HG02763 (cell line): ENCODE data around the gene CTDSPL.

Experiments
- ATAC-seq: cut with Tn5 transposase; IDR thresholded peaks from one replicate; pipeline ENCODE4 v1.9.1; 2021; ENCODE audit warnings: mild to moderate bottlenecking, moderate library complexity; ENCODE audit not compliant: unreplicated experiment

The CTDSPL gene

DNA sequence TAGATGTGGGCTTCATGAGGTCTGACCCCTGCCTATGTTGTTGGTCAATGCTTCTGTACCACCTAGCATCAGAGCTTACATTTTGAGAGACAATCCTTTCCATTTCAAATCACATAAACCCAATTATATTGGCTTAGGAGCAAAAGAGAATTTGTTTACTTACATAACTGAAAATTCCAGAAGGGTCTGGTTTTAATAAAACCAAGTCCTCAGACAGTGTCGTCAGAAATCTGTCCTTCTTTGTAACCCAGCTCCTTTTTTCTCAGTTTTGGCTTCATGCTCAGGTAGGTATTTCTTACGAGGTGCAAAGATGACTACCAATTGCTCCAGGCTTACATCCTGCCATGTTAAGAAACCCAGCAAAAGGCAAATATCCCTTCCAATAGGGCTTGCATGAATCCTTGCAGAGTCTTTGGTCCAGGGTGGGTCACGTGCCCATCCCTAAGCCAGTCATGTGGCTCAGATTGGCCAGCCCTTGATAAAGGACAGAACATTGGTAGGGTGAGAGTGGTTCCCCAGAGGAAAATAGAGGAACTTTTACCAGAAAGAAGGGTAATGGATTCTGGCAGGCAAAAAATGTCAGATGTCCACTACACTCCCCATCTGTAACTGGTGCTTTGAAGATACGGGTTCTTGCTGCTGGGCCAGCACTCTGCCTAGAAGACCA lies 78.7 kb downstream of the CTDSPL start:
- ATAC-seq, result no peak

DNA sequence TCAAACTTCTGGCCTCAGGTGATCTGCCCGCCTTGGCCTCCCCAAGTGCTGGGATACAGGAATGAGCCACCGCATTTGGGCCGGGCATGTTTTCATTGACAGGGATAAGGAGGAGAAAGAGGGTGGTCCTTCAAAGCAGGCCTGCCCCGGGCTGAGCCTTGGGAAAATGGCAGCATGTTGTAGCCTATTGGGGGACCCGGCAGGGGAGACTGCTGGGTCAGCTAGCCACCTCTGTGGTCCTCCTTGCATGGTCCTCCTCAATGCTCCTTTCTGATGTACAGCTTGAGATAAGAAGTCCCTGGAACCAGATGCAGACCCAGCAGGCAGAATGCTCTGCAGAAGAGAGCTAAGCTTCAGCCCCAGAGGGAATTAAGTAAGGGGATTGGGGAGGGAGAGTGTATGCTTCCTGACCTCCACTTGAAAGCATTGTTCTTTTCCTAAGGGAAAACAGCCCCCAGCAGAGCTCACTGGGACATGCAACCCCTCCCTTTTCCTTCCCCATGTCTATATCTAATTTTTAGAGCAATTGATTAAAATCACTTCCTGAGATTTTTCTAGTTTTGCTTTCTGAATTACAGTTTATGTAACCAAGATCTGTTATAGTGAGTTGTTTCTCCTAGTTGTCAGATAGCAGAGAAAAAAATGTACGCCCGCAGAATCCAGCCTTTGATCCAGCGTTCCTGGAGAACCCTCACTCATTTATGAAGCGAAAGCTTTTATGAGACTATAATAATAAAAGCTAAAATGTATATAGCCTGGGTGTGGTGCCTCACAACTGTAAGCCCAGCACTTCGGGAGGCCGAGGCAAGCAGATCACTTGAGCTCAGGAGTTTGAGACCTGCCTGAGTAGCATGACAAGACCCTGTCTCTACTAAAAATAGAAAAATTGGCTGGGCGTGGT lies 80.2 kb downstream of the CTDSPL start:
- ATAC-seq, result no peak

DNA sequence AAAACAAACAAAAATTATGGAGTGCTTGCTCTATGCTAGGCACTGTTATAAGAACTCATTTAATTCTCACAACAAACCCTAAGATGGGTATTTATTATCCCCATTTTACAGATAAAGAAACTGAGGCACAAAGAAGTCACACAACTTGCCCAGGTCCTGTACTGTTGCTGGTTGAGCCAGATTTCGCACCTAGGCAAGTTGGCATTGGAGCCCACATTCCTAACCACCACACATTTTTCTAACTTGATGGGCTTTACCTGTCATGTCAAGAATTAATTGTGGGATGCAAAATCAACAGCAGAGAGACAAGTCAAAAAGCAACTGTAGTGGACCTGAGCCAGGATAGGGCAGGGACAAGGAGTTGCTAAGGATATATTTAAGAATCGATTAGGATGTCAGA lies 81.0 kb downstream of the CTDSPL start:
- ATAC-seq, result no peak

- no peak for ATAC-seq
Measured at GRCh38 chr3:37943126-37943525, 81.4 kb downstream of the CTDSPL start.

DNA sequence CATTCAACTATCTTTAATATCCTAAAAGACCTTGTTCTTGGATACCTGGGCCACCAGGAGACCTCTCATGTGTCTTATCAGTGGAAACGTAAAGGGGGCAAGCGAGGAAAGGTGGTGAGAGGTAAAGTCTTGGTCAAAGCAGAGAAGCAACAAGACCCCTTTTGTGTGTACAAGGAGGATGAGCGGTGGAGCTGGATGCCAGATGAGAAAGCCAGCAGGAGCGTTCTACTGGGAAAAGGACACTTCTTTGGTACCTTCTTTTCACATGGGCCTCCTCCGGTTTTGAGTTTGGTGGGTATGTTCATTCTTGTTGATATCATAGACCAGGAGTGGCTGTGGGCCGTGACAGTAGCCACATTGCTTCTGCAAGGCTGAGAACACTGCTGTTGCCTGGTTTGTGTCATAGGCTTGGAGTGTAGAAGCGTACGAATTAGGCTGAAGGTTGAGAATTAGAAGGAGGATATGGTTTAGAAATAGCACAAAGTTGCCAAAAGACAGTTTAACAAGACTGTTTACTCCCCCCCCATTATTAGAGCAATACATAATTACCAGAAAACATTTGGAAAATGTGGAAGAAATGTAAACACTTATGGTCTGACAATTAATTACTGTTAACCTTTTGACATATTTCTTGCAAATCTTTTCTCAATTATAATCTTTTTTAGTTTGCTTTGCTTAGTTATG lies 82.1 kb downstream of the CTDSPL start:
- no peak for ATAC-seq

GRCh38 chr3:37944391-37944842 lies 82.7 kb downstream of the CTDSPL start:
- ATAC-seq, result no peak

DNA sequence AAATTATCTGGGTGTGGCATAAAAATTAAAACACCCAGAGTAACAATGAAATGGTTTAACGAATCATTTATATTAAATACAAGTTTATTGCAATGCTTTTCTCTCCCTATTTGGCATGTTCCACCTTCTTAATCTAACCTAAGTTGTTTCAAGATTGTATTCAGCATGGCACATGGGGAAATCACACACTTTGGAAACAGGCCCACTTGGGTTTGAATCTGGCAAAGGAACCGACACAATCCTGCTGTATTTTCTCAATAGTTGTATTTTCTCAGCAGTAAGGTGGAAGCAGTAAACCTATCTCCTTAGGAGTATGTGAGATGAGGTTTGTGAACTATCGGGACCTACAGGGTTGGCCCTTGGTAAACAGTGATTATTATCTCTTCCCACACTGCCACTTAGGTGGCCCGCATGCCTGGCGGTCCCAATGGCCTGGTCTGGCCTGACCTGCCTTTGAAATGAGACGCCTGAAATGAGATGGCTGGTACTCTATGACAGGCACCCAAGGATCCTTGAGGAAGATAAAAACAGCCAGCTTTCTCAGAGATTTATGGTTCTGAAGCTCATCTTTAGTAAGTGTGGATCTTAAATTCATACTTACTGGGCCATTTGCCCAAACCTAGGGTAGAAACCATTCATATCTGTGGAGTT lies 83.6 kb downstream of the CTDSPL start:
- ATAC-seq, result no peak

- ATAC-seq, result no peak
Measured at GRCh38 chr3:37945807-37946530, 84.3 kb downstream of the CTDSPL start.

- ATAC-seq, result no peak
Measured at GRCh38 chr3:37946531-37946889, 84.8 kb downstream of the CTDSPL start.

GRCh38 chr3:37949866-37950265 lies 88.2 kb downstream of the CTDSPL start:
- no peak for ATAC-seq

- no peak for ATAC-seq
Measured at GRCh38 chr3:37952564-37952963, 90.9 kb downstream of the CTDSPL start.

DNA sequence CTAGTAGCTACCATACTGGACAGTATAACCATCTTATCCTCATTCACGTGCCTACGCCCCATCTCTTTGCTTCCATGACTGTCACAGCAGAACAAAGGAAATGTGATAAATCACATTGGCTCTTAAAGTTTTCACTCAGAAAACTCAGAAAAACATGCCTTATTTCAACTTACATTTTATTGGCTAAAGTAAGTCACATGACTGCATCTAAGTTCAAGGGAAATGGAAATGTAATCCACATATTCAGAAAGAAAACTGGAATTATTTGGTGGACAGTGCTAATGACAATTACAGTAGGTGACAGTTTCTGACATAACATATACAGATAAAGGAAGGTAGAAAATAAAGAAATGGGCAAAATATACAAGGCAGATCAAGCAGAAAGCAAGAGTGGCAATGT lies 91.5 kb downstream of the CTDSPL start:
- no peak for ATAC-seq

GRCh38 chr3:37953707-37954394 lies 92.2 kb downstream of the CTDSPL start:
- no peak for ATAC-seq

DNA sequence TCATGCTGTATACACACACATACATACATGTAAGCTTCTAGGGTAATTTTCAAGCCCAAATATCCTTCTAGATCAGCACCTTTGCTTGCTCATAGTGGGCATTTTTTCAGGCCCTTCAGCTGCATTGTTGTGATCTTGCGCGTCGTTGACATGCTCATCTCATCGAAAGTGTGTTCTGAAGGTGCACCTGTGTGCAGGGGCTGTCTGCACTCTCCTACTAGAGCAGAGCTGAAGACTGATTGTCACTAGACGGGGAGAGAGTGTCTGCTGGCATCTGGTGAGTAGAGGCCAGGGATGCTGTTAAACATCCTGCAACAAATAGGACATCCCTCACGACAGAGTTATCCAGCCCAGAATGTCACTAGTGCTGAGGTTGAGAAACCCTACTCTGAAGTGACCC lies 93.2 kb downstream of the CTDSPL start:
- no peak for ATAC-seq

DNA sequence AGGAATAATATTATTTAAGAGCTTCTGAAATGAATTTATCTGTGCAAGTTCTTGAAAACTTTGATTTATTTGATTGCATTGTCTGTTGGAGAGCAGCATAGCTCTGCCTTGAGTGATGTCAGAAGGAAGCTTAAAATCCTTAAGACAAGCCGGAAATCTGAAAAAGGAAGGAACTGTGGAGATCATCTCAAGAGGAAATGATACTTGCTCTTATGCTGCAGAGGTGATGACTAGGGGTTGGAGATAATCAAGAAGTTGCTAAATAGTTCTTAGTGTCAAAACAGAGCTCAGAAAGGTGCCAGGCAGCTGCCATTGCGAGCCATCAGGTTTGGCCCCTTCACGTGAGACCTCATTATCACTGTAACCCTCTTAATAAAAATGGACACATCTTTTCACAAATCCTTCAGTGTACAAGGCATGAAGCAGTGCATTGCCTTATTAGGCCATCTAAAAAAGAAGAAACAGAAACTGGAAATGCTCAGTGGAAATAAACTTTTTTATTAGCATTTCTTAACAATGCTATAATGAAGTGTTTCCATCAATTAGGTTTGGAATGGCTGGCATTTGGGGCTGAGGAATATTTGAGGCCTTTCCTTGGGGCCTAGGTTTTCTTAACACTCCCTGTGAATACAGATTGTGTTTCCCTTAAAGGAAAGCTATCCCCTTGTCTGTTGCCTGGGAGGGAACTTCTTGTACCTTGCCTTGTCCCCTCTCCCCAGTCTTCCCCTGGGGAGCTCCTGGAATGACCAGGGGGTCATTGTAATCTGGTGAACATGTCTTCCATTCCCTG lies 94.4 kb downstream of the CTDSPL start:
- ATAC-seq, result no peak

- ATAC-seq, result no peak
Measured at GRCh38 chr3:37956723-37957538, 95.3 kb downstream of the CTDSPL start.

- ATAC-seq, result no peak
Measured at GRCh38 chr3:37957539-37957936, 95.9 kb downstream of the CTDSPL start.
